Right hindlimb (tissue), 1 donor: Measurements from ENCODE around the gene FGF8.
"Not testable (repeated sequence)": the region's sequence is repeated elsewhere in the genome, so short reads cannot be mapped to it uniquely, and the experiment has no call there.

ENCODE experiments used
- DNase-seq: peaks from one replicate; pipeline ENCODE4 v3.0.0-alpha.2; 2018

Gene FGF8

GRCh38 chr10:101775273-101776160, at the start of gene FGF8:
FGF8 (minus strand) TSS chr10:101776114; CDS start chr10:101775900, 214 bp downstream.
- DNase-seq: no peak

- DNase-seq: no peak
Measured at GRCh38 chr10:101824736-101825135, 48.8 kb upstream of the FGF8 start.

- DNase-seq: no peak
Measured at GRCh38 chr10:101818872-101819633, 43.1 kb upstream of the FGF8 start.

- peak; percentile 99 for DNase-seq
Measured at GRCh38 chr10:101818119-101818871, 42.4 kb upstream of the FGF8 start, which contains the start of gene OGA. OGA (minus strand) TSS chr10:101818444; CDS start chr10:101818022, 422 bp downstream.

GRCh38 chr10:101817337-101818118, 41.6 kb upstream of the FGF8 start:
- DNase-seq: peak; percentile 91

- DNase-seq: no peak
Measured at GRCh38 chr10:101816913-101817336, 41.0 kb upstream of the FGF8 start.

- DNase-seq: no peak
Measured at GRCh38 chr10:101816376-101816775, 40.5 kb upstream of the FGF8 start.

- DNase-seq: no peak
Measured at GRCh38 chr10:101814466-101815071, 38.7 kb upstream of the FGF8 start.

GRCh38 chr10:101812606-101813005, 36.7 kb upstream of the FGF8 start:
- DNase-seq: no peak

GRCh38 chr10:101807158-101807557, 31.2 kb upstream of the FGF8 start:
- DNase-seq: no peak

GRCh38 chr10:101803511-101803910, 27.6 kb upstream of the FGF8 start:
- DNase-seq: no peak

- no peak for DNase-seq
Measured at GRCh38 chr10:101797403-101798059, 21.6 kb upstream of the FGF8 start.

GRCh38 chr10:101793526-101793925, 17.6 kb upstream of the FGF8 start:
- no peak for DNase-seq

- no peak for DNase-seq
Measured at GRCh38 chr10:101789686-101790085, 13.8 kb upstream of the FGF8 start.

GRCh38 chr10:101789231-101789630, 13.3 kb upstream of the FGF8 start:
- DNase-seq: not testable (repeated sequence)

GRCh38 chr10:101785801-101786200, 9.9 kb upstream of the FGF8 start:
- DNase-seq: no peak

GRCh38 chr10:101784558-101784957, 8.6 kb upstream of the FGF8 start:
- no peak for DNase-seq

GRCh38 chr10:101783736-101784118, 7.8 kb upstream of the FGF8 start:
- DNase-seq: no peak

- peak; percentile 93 for DNase-seq
Measured at GRCh38 chr10:101782811-101783735, 7.2 kb upstream of the FGF8 start, which contains the start of gene NPM3. NPM3 (minus strand) TSS chr10:101783446; CDS start chr10:101783390, 56 bp downstream.
